Upper lobe of left lung (tissue), 6 donors: Measurements from ENCODE around the gene SCLY. TPM values are rescaled to one million over a fixed set of nuclear protein-coding genes. Genes with fewer than 3 reads are reported as not detected.

Source experiments
- ATAC-seq, 2 donors: fragments of 200-7000 bp; cut with Tn5 transposase; one replicate each; pipeline ENCODE4 v1.9.1; 2022; ENCODE audit warnings: mild to moderate bottlenecking in 2 of 2, moderate library complexity in 2 of 2; ENCODE audit not compliant: low FRiP score in 2 of 2
- DNase-seq, 2 donors: peaks; one replicate each; pipeline ENCODE4 v3.0.0-alpha.2; 2019 to 2020
- H3K27ac ChIP-seq, 4 donors: fragments of 200-600 bp; sonication (generic); one replicate each; pipeline ENCODE4 v1.5.1; 2016 to 2019
- H3K27me3 ChIP-seq, 4 donors: fragments of 200-600 bp; sonication (generic); one replicate each; pipeline ENCODE4 v1.5.1; 2017 to 2019
- H3K36me3 ChIP-seq, 4 donors: fragments of 200-600 bp; sonication (generic); one replicate each; pipeline ENCODE4 v1.5.1; 2016 to 2019
- H3K4me1 ChIP-seq, 4 donors: fragments of 200-600 bp; sonication (generic); one replicate each; pipeline ENCODE4 v1.5.1; 2018 to 2019
- H3K4me3 ChIP-seq, 4 donors: fragments of 200-600 bp; sonication (generic); one replicate each; pipeline ENCODE4 v1.5.1; 2017 to 2019; ENCODE audit warnings: mild to moderate bottlenecking in 2 of 4, moderate library complexity in 1 of 4
- H3K9me3 ChIP-seq, 4 donors: fragments of 200-600 bp; sonication (generic); one replicate each; pipeline ENCODE4 v1.5.1; 2018 to 2019
- CTCF ChIP-seq, 6 experiments: fragments of 450-650 bp in 4 of 6; fragments of 200-600 bp in 2 of 6; sonication (generic) in 2 of 6; IDR thresholded peaks; one replicate each; pipeline ENCODE4 v1.5.1; 2016 to 2019; ENCODE audit warnings: antibody characterized with exemption in 6 of 6
- EP300 ChIP-seq, 4 donors: sonication (generic); formaldehyde crosslinking; IDR thresholded peaks; one replicate each; pipeline ENCODE4 v1.5.1; 2017; ENCODE audit warnings: antibody characterized with exemption in 4 of 4, control low read depth in 2 of 4
- POLR2A ChIP-seq, 4 donors: fragments of 450-650 bp; IDR thresholded peaks; one replicate each; pipeline ENCODE4 v1.5.1; 2016 to 2017; ENCODE audit warnings: antibody characterized with exemption in 4 of 4, mild to moderate bottlenecking in 2 of 4
- POLR2AphosphoS5 ChIP-seq, 2 donors: sonication (generic); formaldehyde crosslinking; IDR thresholded peaks; one replicate each; pipeline ENCODE4 v1.5.1; 2017; ENCODE audit warnings: antibody characterized with exemption in 2 of 2
- WGBS, 2 donors: methylation state at CpG; one replicate each; pipeline ENCODE4 v1.1.5; 2017 to 2018; 5-methylcytosine and 5-hydroxymethylcytosine counted together
- total RNA-seq, 6 donors: library from RNA; depleted of rRNA in 4 of 6; stranded (reverse); fragments of >200 nt in 4 of 6; gene quantifications; one replicate each; pipeline versions ENCODE4 v1.1.0 to v1.2.1, GENCODE V29; 2016 to 2021
- donor health status: DM: no; HTN: no; CAD: no; lungs with moderate emphysema.
- donor health status: DM: no; HTN: yes; CAD: no; lungs with severe emphysema.

SCLY gene
- total RNA-seq, 6 donors from 2014 or later, result 9.4 to 19.9 (median 11.1) TPM

- H3K4me3 ChIP-seq, result no peak overlapping the region
- H3K27ac ChIP-seq, result no peak overlapping the region
- peaks cover 0 to 19% (median 11%) of the 10 kb centered on the region in 4 donors for H3K36me3 ChIP-seq
- TF ChIP-seq CTCF (IDR thresholded peaks at IDR 0.05) (no peak), EP300 (IDR thresholded peaks at IDR 0.05) (no peak), POLR2A (IDR thresholded peaks at IDR 0.05) (no peak), POLR2AphosphoS5 (IDR thresholded peaks at IDR 0.05) (no peak)
- 96% methylated on average over 1 of the region's 1 CpG for WGBS, 2 donors
- no peaks in the 10 kb centered on the region for H3K27me3 ChIP-seq
- ATAC-seq, result no peak
- H3K4me1 ChIP-seq, result no peaks in the 10 kb centered on the region
- H3K9me3 ChIP-seq, result no peaks in the 10 kb centered on the region
- no peak for DNase-seq
Observed at GRCh38 chr2:238077292-238077691, 16.5 kb downstream of the SCLY start.

GRCh38 chr2:238079874-238080327, 19.1 kb downstream of the SCLY start:
- H3K9me3 ChIP-seq, result no peaks in the 10 kb centered on the region
- peaks cover 5 to 37% (median 27%) of the 10 kb centered on the region in 4 donors for H3K36me3 ChIP-seq
- TF ChIP-seq EP300 (IDR thresholded peaks at IDR 0.05) (no peak), POLR2AphosphoS5 (IDR thresholded peaks at IDR 0.05) (no peak), CTCF (IDR thresholded peaks at IDR 0.05) (no peak), POLR2A (IDR thresholded peaks at IDR 0.05) (no peak)
- no peak overlapping the region for H3K27ac ChIP-seq
- ATAC-seq (no peak), DNase-seq (no peak)
- 68 to 77% methylated on average over 2 of the region's 2 CpGs for WGBS, 2 donors
- no peaks in the 10 kb centered on the region for H3K4me1 ChIP-seq
- H3K27me3 ChIP-seq, result no peaks in the 10 kb centered on the region
- H3K4me3 ChIP-seq, result no peak overlapping the region

- no peak overlapping the region for H3K27ac ChIP-seq
- H3K9me3 ChIP-seq, result no peaks in the 10 kb centered on the region
- peaks cover 5 to 37% (median 27%) of the 10 kb centered on the region in 4 donors for H3K36me3 ChIP-seq
- H3K27me3 ChIP-seq, result no peaks in the 10 kb centered on the region
- DNase-seq (no peak), ATAC-seq (peak in 1 of 2 donors; percentile 43)
- H3K4me3 ChIP-seq, result no peak overlapping the region
- TF ChIP-seq POLR2A (IDR thresholded peaks at IDR 0.05) (no peak), POLR2AphosphoS5 (IDR thresholded peaks at IDR 0.05) (no peak), EP300 (IDR thresholded peaks at IDR 0.05) (no peak), CTCF (IDR thresholded peaks at IDR 0.05) (no peak)
- 95 to 98% methylated on average over 15 of the region's 15 CpGs for WGBS, 2 donors
- H3K4me1 ChIP-seq, result no peaks in the 10 kb centered on the region
Observed at GRCh38 chr2:238080518-238080917, 19.7 kb downstream of the SCLY start.

- TF ChIP-seq CTCF (IDR thresholded peaks at IDR 0.05), result no peak
- TF ChIP-seq EP300 (IDR thresholded peaks at IDR 0.05), result no peak
- no peak for TF ChIP-seq POLR2A (IDR thresholded peaks at IDR 0.05)
- TF ChIP-seq POLR2AphosphoS5 (IDR thresholded peaks at IDR 0.05), result no peak
- H3K9me3 ChIP-seq, result no peaks in the 10 kb centered on the region
- no peak for DNase-seq
Observed at GRCh38 chr2:238081150-238081549, 20.3 kb downstream of the SCLY start.

GRCh38 chr2:238081561-238081960, 20.8 kb downstream of the SCLY start:
- H3K4me3 ChIP-seq, result no peak overlapping the region
- peaks cover 5 to 37% (median 27%) of the 10 kb centered on the region in 4 donors for H3K36me3 ChIP-seq
- WGBS, 2 donors, result 95 to 97% methylated on average over 16 of the region's 16 CpGs
- no peaks in the 10 kb centered on the region for H3K27me3 ChIP-seq
- no peaks in the 10 kb centered on the region for H3K9me3 ChIP-seq
- DNase-seq (no peak), ATAC-seq (no peak)
- H3K27ac ChIP-seq, result no peak overlapping the region
- TF ChIP-seq POLR2AphosphoS5 (IDR thresholded peaks at IDR 0.05), result no peak
- TF ChIP-seq EP300 (IDR thresholded peaks at IDR 0.05), result no peak
- no peak for TF ChIP-seq POLR2A (IDR thresholded peaks at IDR 0.05)
- TF ChIP-seq CTCF (IDR thresholded peaks at IDR 0.05), result no peak
- no peaks in the 10 kb centered on the region for H3K4me1 ChIP-seq

More at GRCh38 chr2:238081150-238081549, 20.3 kb downstream of the SCLY start:
- H3K4me3 ChIP-seq, result no peak overlapping the region
- no peak for ATAC-seq
- H3K27ac ChIP-seq, result no peak overlapping the region
- H3K4me1 ChIP-seq, result no peaks in the 10 kb centered on the region
- 96% methylated on average over 13 of the region's 13 CpGs for WGBS, 2 donors
- H3K27me3 ChIP-seq, result no peaks in the 10 kb centered on the region
- peaks cover 5 to 37% (median 27%) of the 10 kb centered on the region in 4 donors for H3K36me3 ChIP-seq
